Measurements from ENCODE around the gene TAC4.

TAC4 gene

GRCh38 chr17:49872754-49873377, 25.0 kb upstream of the TAC4 start:
- no peak for DNase-seq (ENCODE audit: low read depth)

GRCh38 chr17:49871211-49871610, 23.3 kb upstream of the TAC4 start:
- no peak for DNase-seq (ENCODE audit: low read depth)

GRCh38 chr17:49870298-49870697, 22.4 kb upstream of the TAC4 start:
- DNase-seq (ENCODE audit: low read depth), result no peak

- no peak for DNase-seq (ENCODE audit: low read depth)
Observed at GRCh38 chr17:49869038-49869374, 21.1 kb upstream of the TAC4 start.

DNA sequence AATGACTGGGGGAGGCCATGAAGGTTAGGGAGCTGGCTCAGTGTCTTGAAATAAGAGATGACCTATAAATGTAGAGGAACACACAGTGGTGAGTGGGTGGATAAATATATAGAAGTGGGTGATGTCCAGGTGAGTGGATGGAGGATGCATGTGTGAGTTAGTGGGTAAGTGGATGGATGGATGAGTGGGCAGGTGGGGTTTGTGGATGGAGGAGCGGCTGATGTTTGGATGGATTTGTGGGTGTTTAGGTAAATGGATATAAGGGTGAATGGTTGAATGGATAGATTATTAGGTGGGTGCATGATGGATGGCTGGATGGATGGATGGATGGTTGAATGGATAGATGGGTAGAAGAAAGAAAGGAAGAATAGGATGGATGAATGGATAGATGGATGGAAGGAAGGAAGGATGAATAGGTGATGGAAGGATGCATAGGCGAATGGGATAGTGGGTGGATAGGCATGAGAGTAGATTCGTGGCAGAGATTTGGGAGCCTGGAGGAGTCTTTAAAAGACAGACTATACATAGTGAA, 19.1 kb upstream of the TAC4 start:
- DNase-seq (ENCODE audit: low read depth), result no peak

- DNase-seq (ENCODE audit: low read depth), result no peak
Observed at GRCh38 chr17:49866019-49866380, 18.1 kb upstream of the TAC4 start.

GRCh38 chr17:49862781-49863331, 15.0 kb upstream of the TAC4 start:
- no peak for DNase-seq (ENCODE audit: low read depth)

GRCh38 chr17:49861150-49861884, 13.4 kb upstream of the TAC4 start:
- DNase-seq (ENCODE audit: low read depth), result peak; percentile 33

- no peak for DNase-seq (ENCODE audit: low read depth)
Observed at GRCh38 chr17:49859991-49860953, 12.4 kb upstream of the TAC4 start.

GRCh38 chr17:49858796-49859195, 10.9 kb upstream of the TAC4 start:
- no peak for DNase-seq (ENCODE audit: low read depth)

GRCh38 chr17:49854126-49854525, 6.3 kb upstream of the TAC4 start:
- no peak for DNase-seq (ENCODE audit: low read depth)

- no peak for DNase-seq (ENCODE audit: low read depth)
Observed at GRCh38 chr17:49853470-49854015, 5.7 kb upstream of the TAC4 start.

GRCh38 chr17:49851387-49852291, 3.8 kb upstream of the TAC4 start:
- DNase-seq (ENCODE audit: low read depth), result peak; percentile 41

GRCh38 chr17:49850772-49851386, 3.0 kb upstream of the TAC4 start:
- no peak for DNase-seq (ENCODE audit: low read depth)

DNA sequence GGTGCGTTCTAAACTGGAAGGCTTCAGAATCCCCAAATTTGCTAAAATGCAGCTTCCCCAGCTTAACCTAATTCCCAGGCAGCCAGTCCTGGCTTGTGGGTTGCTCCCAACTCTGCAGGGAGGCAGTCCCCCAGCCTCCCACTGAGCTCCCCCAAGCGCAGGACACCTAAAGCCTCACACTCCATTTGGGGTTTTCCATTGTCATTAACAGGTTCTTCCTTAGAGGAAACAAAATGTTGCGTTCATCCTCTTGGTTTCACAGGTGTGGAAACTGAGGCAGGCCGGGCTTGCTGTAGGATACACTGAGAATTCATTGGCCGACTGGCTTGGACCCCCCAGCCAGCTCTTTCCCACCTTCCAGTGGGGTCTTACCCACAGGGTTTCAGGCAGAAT, 2.3 kb upstream of the TAC4 start:
- no peak for DNase-seq (ENCODE audit: low read depth)

GRCh38 chr17:49848739-49849138, 870 bp upstream of the TAC4 start:
- no peak for DNase-seq (ENCODE audit: low read depth)

- no peak for DNase-seq (ENCODE audit: low read depth)
Observed at GRCh38 chr17:49846938-49847712, 744 bp downstream of the TAC4 start.

GRCh38 chr17:49845321-49845720, 2.5 kb downstream of the TAC4 start:
- DNase-seq (ENCODE audit: low read depth), result no peak

DNA sequence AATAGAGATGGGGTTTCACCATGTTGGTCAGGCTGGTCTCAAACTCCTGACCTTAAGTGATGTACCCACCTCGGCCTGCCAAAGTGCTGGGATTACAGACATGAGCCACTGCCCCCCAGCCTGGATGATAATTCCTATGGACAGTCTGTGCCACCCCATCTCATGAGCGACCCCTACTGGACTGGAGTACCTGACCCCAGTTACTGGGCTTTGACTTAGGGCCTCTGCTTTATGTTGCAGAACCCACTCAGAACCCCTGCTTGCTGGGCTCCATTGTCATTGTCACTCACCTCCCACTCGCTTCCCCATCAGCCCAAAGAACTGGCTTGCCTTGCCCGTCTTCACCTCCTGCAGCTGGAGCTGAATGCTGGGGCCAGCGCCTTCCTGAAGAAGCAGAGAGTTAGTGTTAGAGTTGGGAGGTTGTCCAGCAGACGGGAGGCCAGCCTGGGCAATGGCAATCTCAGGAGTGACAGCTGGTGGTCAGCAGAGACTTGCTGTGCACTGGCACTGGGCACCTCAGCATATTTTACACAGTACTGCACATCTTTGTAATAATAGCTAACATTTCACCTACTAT, 4.0 kb downstream of the TAC4 start:
- no peak for DNase-seq (ENCODE audit: low read depth)

Measured in activated T-helper 1 cell treated with Interleukin-2 at 50 U/mL for 16 hours (primary cell).